Keratinocyte (primary cell): ENCODE data around the gene PEPD. TPM values are rescaled to one million over a fixed set of nuclear protein-coding genes. Genes with fewer than 3 reads are reported as not detected.

Experiments
- DNase-seq: peaks from one replicate; pipeline ENCODE4 v3.0.0-alpha.2; 2011; ENCODE audit warnings: low read depth, missing footprints, low spot score
- FAIRE-seq: peaks from 2 replicates; lab custom pipeline; 2011; peaks lifted over from hg19 to GRCh38; lab: Jason Lieb, UNC
- H2AFZ ChIP-seq: 2 replicates; pipeline ENCODE4 v1.6.0; 2012; ENCODE audit warnings: low read length, control low read depth, inconsistent platforms; ENCODE audit not compliant: control insufficient read depth
- H3K27ac ChIP-seq: 2 replicates; pipeline ENCODE4 v1.5.1; 2011; ENCODE audit warnings: low read length; ENCODE audit not compliant: control insufficient read depth, insufficient read depth
- H3K27me3 ChIP-seq: 3 replicates; pipeline ENCODE4 v1.6.0; 2011; ENCODE audit warnings: low read length; ENCODE audit not compliant: control insufficient read depth, insufficient read depth; ENCODE audit errors: extremely low read depth
- H3K36me3 ChIP-seq, 2 experiments: 2 replicates in 1 of 2; 3 replicates in 1 of 2; pipeline ENCODE4 v1.5.1; 2011; ENCODE audit warnings: low read length in 2 of 2, mild to moderate bottlenecking in 1 of 2; ENCODE audit not compliant: control insufficient read depth in 2 of 2, insufficient read depth in 2 of 2; ENCODE audit errors: extremely low read depth in 1 of 2
- H3K4me1 ChIP-seq: 3 replicates; pipeline ENCODE4 v1.5.1; 2011; ENCODE audit warnings: low read length; ENCODE audit not compliant: control insufficient read depth, insufficient read depth; ENCODE audit errors: extremely low read depth
- H3K4me2 ChIP-seq: 3 replicates; pipeline ENCODE4 v1.6.0; 2011; ENCODE audit warnings: low read depth, low read length; ENCODE audit not compliant: control insufficient read depth, insufficient read depth; ENCODE audit errors: extremely low read depth
- H3K4me3 ChIP-seq, 3 experiments: fragments of 200-600 bp in 1 of 3; sonication (generic) in 1 of 3; 2 replicates in 2 of 3; 3 replicates in 1 of 3; pipeline ENCODE4 v1.5.1; 2011 to 2016; ENCODE audit warnings: low read length in 3 of 3, mild to moderate bottlenecking in 3 of 3, control low read depth in 2 of 3, inconsistent platforms in 1 of 3, low read depth in 1 of 3, mixed read lengths in 1 of 3, mixed run types in 1 of 3, moderate library complexity in 1 of 3; ENCODE audit not compliant: control insufficient read depth in 2 of 3, insufficient read depth in 2 of 3; ENCODE audit errors: extremely low read depth in 1 of 3
- H3K79me2 ChIP-seq: 2 replicates; pipeline ENCODE4 v1.6.0; 2012; ENCODE audit warnings: low read length; ENCODE audit not compliant: control insufficient read depth, insufficient read depth
- H3K9ac ChIP-seq: 3 replicates; pipeline ENCODE4 v1.6.0; 2011; ENCODE audit warnings: low read length; ENCODE audit not compliant: control insufficient read depth, insufficient read depth; ENCODE audit errors: extremely low read depth
- H3K9me1 ChIP-seq: 3 replicates; pipeline ENCODE4 v1.6.0; 2011; ENCODE audit warnings: low read length; ENCODE audit not compliant: control insufficient read depth, insufficient read depth; ENCODE audit errors: extremely low read depth
- H3K9me3 ChIP-seq: 2 replicates; pipeline ENCODE4 v1.5.1; 2012; ENCODE audit warnings: low read depth, low read length; ENCODE audit not compliant: control insufficient read depth
- H4K20me1 ChIP-seq: 3 replicates; pipeline ENCODE4 v1.6.0; 2011; ENCODE audit warnings: low read length; ENCODE audit not compliant: control insufficient read depth, insufficient read depth; ENCODE audit errors: extremely low read depth
- EZH2 ChIP-seq: IDR thresholded peaks from one replicate; pipeline ENCODE4 v1.6.1; 2012; ENCODE audit warnings: inconsistent platforms, mild to moderate bottlenecking, low read length, moderate library complexity
- dilution Hi-C: fragments of 300-500 bp; cut with MboI; formaldehyde crosslinking; loops from one replicate; pipeline ENCODE4 v1.7.0; 2020; ENCODE audit warnings: low sequenced_read_pairs; ENCODE audit not compliant: extremely low pct_ligation_motif_present
- polyA plus RNA-seq, 5 experiments: library from polyadenylated mRNA; depleted of rRNA in 3 of 5; stranded (reverse) in 3 of 5; stranded (forward) in 1 of 5; unstranded in 1 of 5; fragments of >200 nt; gene quantifications; 1 replicate in 1 of 5; 2 replicates in 3 of 5; 3 replicates in 1 of 5; pipeline versions ENCODE4 v1.2.1 to v1.2.3, GENCODE V29; 2011 to 2012; ENCODE audit warnings: missing spikeins in 2 of 5, low read depth in 1 of 5, low replicate concordance in 1 of 5
- TF ChIP-seq, protein P1 (sequence below), 3 experiments: IDR thresholded peaks in 1 of 3; conservative IDR thresholded peaks in 1 of 3; optimal IDR thresholded peaks in 1 of 3; 2 replicates in 2 of 3; 3 replicates in 1 of 3; pipeline versions ENCODE3 to v1.5.1; 2011; ENCODE audit warnings: low read length in 3 of 3, mild to moderate bottlenecking in 3 of 3, moderate library complexity in 2 of 3, control low read depth in 1 of 3, inconsistent platforms in 1 of 3; ENCODE audit not compliant: insufficient read depth in 2 of 3; ENCODE audit errors: extremely low read depth in 1 of 3

PEPD gene
- polyA plus RNA-seq, 1 donor (not counting 4 experiments of a cell fraction or from before 2014, with no cell fraction given): 36.9 TPM

DNA sequence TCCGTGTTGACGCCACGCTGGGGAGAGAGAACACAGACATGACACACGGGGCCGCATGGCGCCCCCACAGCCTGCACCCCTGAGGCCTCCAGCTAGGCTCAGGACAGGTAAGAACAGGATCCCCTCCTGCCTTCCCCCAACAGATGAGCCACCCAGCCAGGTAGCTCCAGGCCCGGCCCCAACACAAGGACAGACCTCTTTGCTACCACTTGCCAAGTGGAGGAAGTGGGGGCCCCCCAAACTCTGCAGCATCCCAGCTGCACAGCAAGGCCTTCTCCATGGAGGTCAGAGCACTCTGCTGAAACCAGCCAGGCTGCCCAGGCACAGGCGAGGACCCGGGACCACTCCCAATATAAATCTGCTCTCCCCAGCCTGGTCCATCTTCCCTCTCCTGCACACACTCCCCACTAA is 31.5 kb downstream of the PEPD start:
- H3K27me3 ChIP-seq: no peaks in the 10 kb centered on the region
- TF ChIP-seq, protein P1, sequence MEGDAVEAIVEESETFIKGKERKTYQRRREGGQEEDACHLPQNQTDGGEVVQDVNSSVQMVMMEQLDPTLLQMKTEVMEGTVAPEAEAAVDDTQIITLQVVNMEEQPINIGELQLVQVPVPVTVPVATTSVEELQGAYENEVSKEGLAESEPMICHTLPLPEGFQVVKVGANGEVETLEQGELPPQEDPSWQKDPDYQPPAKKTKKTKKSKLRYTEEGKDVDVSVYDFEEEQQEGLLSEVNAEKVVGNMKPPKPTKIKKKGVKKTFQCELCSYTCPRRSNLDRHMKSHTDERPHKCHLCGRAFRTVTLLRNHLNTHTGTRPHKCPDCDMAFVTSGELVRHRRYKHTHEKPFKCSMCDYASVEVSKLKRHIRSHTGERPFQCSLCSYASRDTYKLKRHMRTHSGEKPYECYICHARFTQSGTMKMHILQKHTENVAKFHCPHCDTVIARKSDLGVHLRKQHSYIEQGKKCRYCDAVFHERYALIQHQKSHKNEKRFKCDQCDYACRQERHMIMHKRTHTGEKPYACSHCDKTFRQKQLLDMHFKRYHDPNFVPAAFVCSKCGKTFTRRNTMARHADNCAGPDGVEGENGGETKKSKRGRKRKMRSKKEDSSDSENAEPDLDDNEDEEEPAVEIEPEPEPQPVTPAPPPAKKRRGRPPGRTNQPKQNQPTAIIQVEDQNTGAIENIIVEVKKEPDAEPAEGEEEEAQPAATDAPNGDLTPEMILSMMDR (optimal IDR thresholded peaks at IDR 0.05 in 1 of 3, IDR thresholded peaks at IDR 0.05 in 1 of 3, conservative IDR thresholded peaks at IDR 0.05 in 1 of 3; ENCODE audit: extremely low read depth in 1 of 3, insufficient read depth in 2 of 3, low read length in 3 of 3): no peak
- TF ChIP-seq EZH2: no peak
- FAIRE-seq: no peak

DNA sequence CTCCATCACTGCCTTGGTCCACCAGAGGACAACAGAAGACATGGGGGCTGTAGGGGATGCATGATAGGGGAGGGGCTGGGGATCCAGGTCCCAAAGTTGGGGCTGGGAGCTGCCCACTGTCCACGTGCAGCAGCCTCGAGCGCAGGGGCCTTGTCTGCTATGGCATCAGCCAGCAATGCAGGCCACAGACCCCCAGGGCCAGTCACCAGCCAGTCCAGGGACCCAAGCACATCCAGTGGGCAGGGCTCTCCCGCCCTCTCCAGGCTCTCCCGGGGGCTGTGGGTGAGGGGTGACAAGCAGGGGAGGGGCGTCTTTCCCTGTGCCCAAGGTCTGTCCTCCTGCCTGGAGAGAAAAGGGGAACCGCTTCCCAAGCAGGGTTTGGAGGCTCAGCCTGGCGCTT is 32.8 kb downstream of the PEPD start:
- no peak overlapping the region for H3K4me2 ChIP-seq
- FAIRE-seq: no peak
- H3K4me3 ChIP-seq: no peak overlapping the region
- peaks cover 0 to 3% of the 10 kb centered on the region in 2 experiments for H3K36me3 ChIP-seq
- TF ChIP-seq, protein P1 (optimal IDR thresholded peaks at IDR 0.05 in 1 of 3, IDR thresholded peaks at IDR 0.05 in 1 of 3, conservative IDR thresholded peaks at IDR 0.05 in 1 of 3; ENCODE audit: extremely low read depth in 1 of 3, insufficient read depth in 2 of 3, low read length in 3 of 3): no peak
- TF ChIP-seq EZH2: no peak
- H3K27ac ChIP-seq: no peak overlapping the region
- H3K9me3 ChIP-seq: no peaks in the 10 kb centered on the region
- no peak overlapping the region for H3K9ac ChIP-seq
- dilution Hi-C loops: no loop called here
- no peaks in the 10 kb centered on the region for H4K20me1 ChIP-seq
- no peak overlapping the region for H2AFZ ChIP-seq
- H3K9me1 ChIP-seq: no peaks in the 10 kb centered on the region
- no peak for DNase-seq
- no peaks in the 10 kb centered on the region for H3K4me1 ChIP-seq
- no peaks in the 10 kb centered on the region for H3K79me2 ChIP-seq
- no peaks in the 10 kb centered on the region for H3K27me3 ChIP-seq

More for the DNA sequence above, 31.5 kb downstream of the PEPD start:
- Histone ChIP-seq H3K79me2 (no peaks in the 10 kb centered on the region), H3K9me1 (no peaks in the 10 kb centered on the region), H3K27ac (no peak overlapping the region), H3K4me3 (no peak overlapping the region), H3K9me3 (no peaks in the 10 kb centered on the region), H3K9ac (no peak overlapping the region), H2AFZ (no peak overlapping the region), H3K4me2 (no peak overlapping the region), H3K4me1 (no peaks in the 10 kb centered on the region), H3K36me3 (peaks cover 0 to 3% of the 10 kb centered on the region in 2 experiments), H4K20me1 (no peaks in the 10 kb centered on the region)
- DNase-seq: no peak
- dilution Hi-C loops: no loop called here
